Keratinocyte (primary cell): ENCODE data around the gene SLC9C2. TPM values are rescaled to one million over a fixed set of nuclear protein-coding genes. Genes with fewer than 3 reads are reported as not detected.

Source experiments
- DNase-seq: peaks from one replicate; pipeline ENCODE4 v3.0.0-alpha.2; 2011; ENCODE audit warnings: low read depth, missing footprints, low spot score
- FAIRE-seq: peaks from 2 replicates; lab custom pipeline; 2011; peaks lifted over from hg19 to GRCh38; lab: Jason Lieb, UNC
- H2AFZ ChIP-seq: 2 replicates; pipeline ENCODE4 v1.6.0; 2012; ENCODE audit warnings: low read length, control low read depth, inconsistent platforms; ENCODE audit not compliant: control insufficient read depth
- H3K27ac ChIP-seq: 2 replicates; pipeline ENCODE4 v1.5.1; 2011; ENCODE audit warnings: low read length; ENCODE audit not compliant: control insufficient read depth, insufficient read depth
- H3K27me3 ChIP-seq: 3 replicates; pipeline ENCODE4 v1.6.0; 2011; ENCODE audit warnings: low read length; ENCODE audit not compliant: control insufficient read depth, insufficient read depth; ENCODE audit errors: extremely low read depth
- H3K36me3 ChIP-seq, 2 experiments: 2 replicates in 1 of 2; 3 replicates in 1 of 2; pipeline ENCODE4 v1.5.1; 2011; ENCODE audit warnings: low read length in 2 of 2, mild to moderate bottlenecking in 1 of 2; ENCODE audit not compliant: control insufficient read depth in 2 of 2, insufficient read depth in 2 of 2; ENCODE audit errors: extremely low read depth in 1 of 2
- H3K4me1 ChIP-seq: 3 replicates; pipeline ENCODE4 v1.5.1; 2011; ENCODE audit warnings: low read length; ENCODE audit not compliant: control insufficient read depth, insufficient read depth; ENCODE audit errors: extremely low read depth
- H3K4me2 ChIP-seq: 3 replicates; pipeline ENCODE4 v1.6.0; 2011; ENCODE audit warnings: low read depth, low read length; ENCODE audit not compliant: control insufficient read depth, insufficient read depth; ENCODE audit errors: extremely low read depth
- H3K4me3 ChIP-seq, 3 experiments: fragments of 200-600 bp in 1 of 3; sonication (generic) in 1 of 3; 2 replicates in 2 of 3; 3 replicates in 1 of 3; pipeline ENCODE4 v1.5.1; 2011 to 2016; ENCODE audit warnings: low read length in 3 of 3, mild to moderate bottlenecking in 3 of 3, control low read depth in 2 of 3, inconsistent platforms in 1 of 3, low read depth in 1 of 3, mixed read lengths in 1 of 3, mixed run types in 1 of 3, moderate library complexity in 1 of 3; ENCODE audit not compliant: control insufficient read depth in 2 of 3, insufficient read depth in 2 of 3; ENCODE audit errors: extremely low read depth in 1 of 3
- H3K79me2 ChIP-seq: 2 replicates; pipeline ENCODE4 v1.6.0; 2012; ENCODE audit warnings: low read length; ENCODE audit not compliant: control insufficient read depth, insufficient read depth
- H3K9ac ChIP-seq: 3 replicates; pipeline ENCODE4 v1.6.0; 2011; ENCODE audit warnings: low read length; ENCODE audit not compliant: control insufficient read depth, insufficient read depth; ENCODE audit errors: extremely low read depth
- H3K9me1 ChIP-seq: 3 replicates; pipeline ENCODE4 v1.6.0; 2011; ENCODE audit warnings: low read length; ENCODE audit not compliant: control insufficient read depth, insufficient read depth; ENCODE audit errors: extremely low read depth
- H3K9me3 ChIP-seq: 2 replicates; pipeline ENCODE4 v1.5.1; 2012; ENCODE audit warnings: low read depth, low read length; ENCODE audit not compliant: control insufficient read depth
- H4K20me1 ChIP-seq: 3 replicates; pipeline ENCODE4 v1.6.0; 2011; ENCODE audit warnings: low read length; ENCODE audit not compliant: control insufficient read depth, insufficient read depth; ENCODE audit errors: extremely low read depth
- EZH2 ChIP-seq: IDR thresholded peaks from one replicate; pipeline ENCODE4 v1.6.1; 2012; ENCODE audit warnings: inconsistent platforms, mild to moderate bottlenecking, low read length, moderate library complexity
- dilution Hi-C: fragments of 300-500 bp; cut with MboI; formaldehyde crosslinking; loops from one replicate; pipeline ENCODE4 v1.7.0; 2020; ENCODE audit warnings: low sequenced_read_pairs; ENCODE audit not compliant: extremely low pct_ligation_motif_present
- polyA plus RNA-seq, 5 experiments: library from polyadenylated mRNA; depleted of rRNA in 3 of 5; stranded (reverse) in 3 of 5; stranded (forward) in 1 of 5; unstranded in 1 of 5; fragments of >200 nt; gene quantifications; 1 replicate in 1 of 5; 2 replicates in 3 of 5; 3 replicates in 1 of 5; pipeline versions ENCODE4 v1.2.1 to v1.2.3, GENCODE V29; 2011 to 2012; ENCODE audit warnings: missing spikeins in 2 of 5, low read depth in 1 of 5, low replicate concordance in 1 of 5
- TF ChIP-seq, protein P1 (sequence below), 3 experiments: IDR thresholded peaks in 1 of 3; conservative IDR thresholded peaks in 1 of 3; optimal IDR thresholded peaks in 1 of 3; 2 replicates in 2 of 3; 3 replicates in 1 of 3; pipeline versions ENCODE3 to v1.5.1; 2011; ENCODE audit warnings: low read length in 3 of 3, mild to moderate bottlenecking in 3 of 3, moderate library complexity in 2 of 3, control low read depth in 1 of 3, inconsistent platforms in 1 of 3; ENCODE audit not compliant: insufficient read depth in 2 of 3; ENCODE audit errors: extremely low read depth in 1 of 3

The SLC9C2 gene
- polyA plus RNA-seq, 1 donor (not counting 4 experiments of a cell fraction or from before 2014, with no cell fraction given), result not detected

DNA sequence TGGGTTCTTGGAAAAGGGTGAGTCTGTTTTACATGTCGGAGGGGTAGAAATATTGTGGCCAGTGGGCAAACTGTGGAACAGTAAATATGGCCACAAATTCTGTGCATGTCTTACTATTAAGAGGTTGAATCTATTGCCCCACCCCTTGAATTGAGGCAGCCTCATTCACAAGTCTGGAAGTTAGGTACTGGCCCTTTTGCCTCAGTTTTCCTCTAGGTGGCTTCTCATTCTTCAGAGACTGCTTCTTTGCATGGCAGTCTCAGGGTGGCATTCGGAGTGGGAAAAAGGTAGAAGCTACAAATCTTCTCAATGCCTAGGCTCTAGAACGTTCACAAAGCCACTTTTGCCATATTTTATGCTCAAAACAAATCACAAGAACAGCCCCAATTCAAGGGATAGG is 57.2 kb downstream of the SLC9C2 start:
- H2AFZ ChIP-seq, result no peak overlapping the region
- no peaks in the 10 kb centered on the region for H3K4me1 ChIP-seq
- FAIRE-seq (no peak), DNase-seq (no peak)
- H4K20me1 ChIP-seq, result no peaks in the 10 kb centered on the region
- TF ChIP-seq, protein P1, sequence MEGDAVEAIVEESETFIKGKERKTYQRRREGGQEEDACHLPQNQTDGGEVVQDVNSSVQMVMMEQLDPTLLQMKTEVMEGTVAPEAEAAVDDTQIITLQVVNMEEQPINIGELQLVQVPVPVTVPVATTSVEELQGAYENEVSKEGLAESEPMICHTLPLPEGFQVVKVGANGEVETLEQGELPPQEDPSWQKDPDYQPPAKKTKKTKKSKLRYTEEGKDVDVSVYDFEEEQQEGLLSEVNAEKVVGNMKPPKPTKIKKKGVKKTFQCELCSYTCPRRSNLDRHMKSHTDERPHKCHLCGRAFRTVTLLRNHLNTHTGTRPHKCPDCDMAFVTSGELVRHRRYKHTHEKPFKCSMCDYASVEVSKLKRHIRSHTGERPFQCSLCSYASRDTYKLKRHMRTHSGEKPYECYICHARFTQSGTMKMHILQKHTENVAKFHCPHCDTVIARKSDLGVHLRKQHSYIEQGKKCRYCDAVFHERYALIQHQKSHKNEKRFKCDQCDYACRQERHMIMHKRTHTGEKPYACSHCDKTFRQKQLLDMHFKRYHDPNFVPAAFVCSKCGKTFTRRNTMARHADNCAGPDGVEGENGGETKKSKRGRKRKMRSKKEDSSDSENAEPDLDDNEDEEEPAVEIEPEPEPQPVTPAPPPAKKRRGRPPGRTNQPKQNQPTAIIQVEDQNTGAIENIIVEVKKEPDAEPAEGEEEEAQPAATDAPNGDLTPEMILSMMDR (optimal IDR thresholded peaks at IDR 0.05 in 1 of 3, IDR thresholded peaks at IDR 0.05 in 1 of 3, conservative IDR thresholded peaks at IDR 0.05 in 1 of 3; ENCODE audit: extremely low read depth in 1 of 3, insufficient read depth in 2 of 3, low read length in 3 of 3), result no peak
- no peak for TF ChIP-seq EZH2
- no peaks in the 10 kb centered on the region for H3K27me3 ChIP-seq
- no peaks in the 10 kb centered on the region for H3K9me1 ChIP-seq
- H3K27ac ChIP-seq, result no peak overlapping the region
- no peak overlapping the region for H3K4me2 ChIP-seq
- H3K79me2 ChIP-seq, result no peaks in the 10 kb centered on the region
- no peak overlapping the region for H3K9ac ChIP-seq
- no peaks in the 10 kb centered on the region for H3K36me3 ChIP-seq
- H3K4me3 ChIP-seq, result no peak overlapping the region
- dilution Hi-C loops, result no loop called here
- H3K9me3 ChIP-seq, result no peaks in the 10 kb centered on the region

DNA sequence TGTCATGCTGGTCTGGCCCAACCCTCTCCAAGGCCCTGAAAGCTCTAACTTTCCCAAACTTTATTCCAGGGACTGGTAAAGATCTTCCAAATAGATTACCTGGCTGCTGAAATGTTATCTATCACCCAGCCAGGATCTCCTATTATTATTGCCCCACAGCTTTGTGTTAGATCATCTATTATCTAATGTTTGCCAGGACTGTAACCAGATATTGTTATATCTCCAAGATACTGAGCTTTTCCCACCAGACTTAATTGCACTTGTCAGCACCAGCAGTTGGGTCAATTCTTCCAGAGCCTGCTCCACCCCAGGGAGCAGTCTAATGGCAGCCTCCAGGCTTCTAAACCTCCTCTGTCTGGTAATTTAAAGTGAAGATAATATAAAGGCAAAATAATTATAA is 66.6 kb downstream of the SLC9C2 start:
- H2AFZ ChIP-seq, result no peak overlapping the region
- no peaks in the 10 kb centered on the region for H3K9me1 ChIP-seq
- FAIRE-seq (no peak), DNase-seq (no peak)
- no peak overlapping the region for H3K27ac ChIP-seq
- H3K4me2 ChIP-seq, result no peak overlapping the region
- H3K9me3 ChIP-seq, result no peaks in the 10 kb centered on the region
- no peaks in the 10 kb centered on the region for H3K4me1 ChIP-seq
- dilution Hi-C loops, result no loop called here
- no peak overlapping the region for H3K9ac ChIP-seq
- no peak for TF ChIP-seq EZH2
- TF ChIP-seq, protein P1 (optimal IDR thresholded peaks at IDR 0.05 in 1 of 3, IDR thresholded peaks at IDR 0.05 in 1 of 3, conservative IDR thresholded peaks at IDR 0.05 in 1 of 3; ENCODE audit: extremely low read depth in 1 of 3, insufficient read depth in 2 of 3, low read length in 3 of 3), result no peak
- no peaks in the 10 kb centered on the region for H3K79me2 ChIP-seq
- no peaks in the 10 kb centered on the region for H4K20me1 ChIP-seq
- H3K36me3 ChIP-seq, result no peaks in the 10 kb centered on the region
- H3K4me3 ChIP-seq, result no peak overlapping the region
- H3K27me3 ChIP-seq, result no peaks in the 10 kb centered on the region
